SU-DHL-6 (cell line): Measurements from ENCODE around the gene ITPKC.

ENCODE experiments used
- H2AFZ ChIP-seq: fragments of 200-600 bp; sonication (generic); 2 replicates; pipeline ENCODE4 v1.6.1; 2014; ENCODE audit warnings: low read depth, mild to moderate bottlenecking, moderate library complexity, mixed read lengths, antibody characterized with exemption, low read length; ENCODE audit not compliant: severe bottlenecking
- H3F3A ChIP-seq: fragments of 200-600 bp; shearing (Covaris generic); 2 replicates; pipeline ENCODE4 v1.6.0; 2016; ENCODE audit warnings: antibody characterized with exemption, mild to moderate bottlenecking; ENCODE audit not compliant: insufficient read depth
- H3K27ac ChIP-seq: fragments of 200-600 bp; sonication (generic); 2 replicates; pipeline ENCODE4 v1.5.1; 2016; ENCODE audit warnings: low read depth, mild to moderate bottlenecking, low read length, moderate library complexity, mixed read lengths
- H3K27me3 ChIP-seq: fragments of 200-600 bp; sonication (generic), shearing (Covaris generic); 2 replicates; pipeline ENCODE4 v1.6.0; 2014; ENCODE audit warnings: mild to moderate bottlenecking, low read length
- H3K36me3 ChIP-seq: fragments of 200-600 bp; sonication (generic); 2 replicates; pipeline ENCODE4 v1.6.1; 2014; ENCODE audit warnings: mild to moderate bottlenecking, low read length, mixed read lengths
- H3K4me2 ChIP-seq: fragments of 300-600, 200-600 bp; shearing (Covaris generic), sonication (generic); 2 replicates; pipeline ENCODE4 v1.6.0; 2014; ENCODE audit warnings: low read length, low read depth, mild to moderate bottlenecking; ENCODE audit not compliant: poor library complexity, severe bottlenecking
- H3K4me3 ChIP-seq: fragments of 200-600 bp; sonication (generic); 2 replicates; pipeline ENCODE4 v1.5.1; 2014; ENCODE audit warnings: antibody characterized with exemption, low read length, mild to moderate bottlenecking, mixed read lengths; ENCODE audit not compliant: insufficient read depth, poor library complexity, severe bottlenecking
- H3K79me2 ChIP-seq: fragments of 200-600 bp; sonication (generic); 2 replicates; pipeline ENCODE4 v1.6.1; 2014; ENCODE audit warnings: mild to moderate bottlenecking, low read length, moderate library complexity; ENCODE audit not compliant: insufficient read depth
- H3K9ac ChIP-seq: fragments of 200-600 bp; sonication (generic); 2 replicates; pipeline ENCODE4 v1.7.0; 2014; ENCODE audit warnings: mild to moderate bottlenecking, low read length
- H3K9me2 ChIP-seq: fragments of 200-600 bp; sonication (generic); replicated peaks from 2 replicates; pipeline ENCODE4 v1.6.1; 2014; ENCODE audit warnings: low read length; ENCODE audit not compliant: insufficient read depth
- H3K9me3 ChIP-seq: fragments of 200-600 bp; sonication (generic); 2 replicates; pipeline ENCODE4 v1.6.1; 2014; ENCODE audit warnings: low read length, mixed read lengths; ENCODE audit not compliant: insufficient read depth
- H4K20me1 ChIP-seq: fragments of 200-600 bp; sonication (generic); 2 replicates; pipeline ENCODE4 v1.6.1; 2014; ENCODE audit warnings: low read depth, mild to moderate bottlenecking, antibody characterized with exemption, low read length, moderate library complexity, mixed read lengths
- EZH2phosphoT487 ChIP-seq: fragments of 200-600 bp; sonication (generic), shearing (Covaris generic); conservative IDR thresholded peaks from 2 replicates; pipeline ENCODE4 v1.6.1; 2018; ENCODE audit warnings: mild to moderate bottlenecking, antibody characterized with exemption, low read length, moderate library complexity, mixed read lengths
- TF ChIP-seq, protein P1 (sequence below): fragments of 200-600 bp; sonication (generic); IDR thresholded peaks from one replicate; pipeline ENCODE4 v1.5.1; 2017; ENCODE audit warnings: antibody characterized with exemption, mild to moderate bottlenecking, low read length, moderate library complexity; ENCODE audit not compliant: insufficient read depth, poor library complexity, severe bottlenecking

ITPKC gene

DNA sequence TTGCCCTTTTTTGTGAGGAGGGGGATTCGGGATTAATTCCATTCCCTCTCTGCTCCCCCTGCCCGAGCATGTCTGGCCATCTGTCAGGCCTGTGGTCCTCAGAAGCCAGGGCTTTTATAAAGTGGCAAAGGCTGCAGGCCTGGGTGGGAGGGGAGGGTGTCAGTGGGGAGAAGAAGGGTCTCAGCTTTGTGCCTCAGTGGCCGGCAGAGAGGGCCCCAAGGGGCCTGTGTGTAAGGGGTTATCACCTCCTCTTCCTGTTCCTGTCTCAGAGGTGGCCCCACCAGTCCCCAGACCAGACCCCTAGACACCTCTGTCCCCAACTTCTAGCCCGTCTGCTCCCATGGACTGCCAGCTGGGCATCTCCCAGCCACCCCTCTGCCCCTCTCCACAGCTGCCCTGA is 23.0 kb upstream of the ITPKC start:
- Histone ChIP-seq H3K36me3 (no peaks in the 10 kb centered on the region), H4K20me1 (no peaks in the 10 kb centered on the region), H3K27ac (no peak overlapping the region), H3K9me2 (no peaks in the 10 kb centered on the region), H2AFZ (no peak overlapping the region), H3K4me2 (no peak overlapping the region), H3K9me3 (no peaks in the 10 kb centered on the region), H3K4me3 (no peak overlapping the region), H3K79me2 (no peaks in the 10 kb centered on the region), H3K27me3 (no peaks in the 10 kb centered on the region), H3F3A (no peaks in the 10 kb centered on the region), H3K9ac (no peak overlapping the region)
- TF ChIP-seq EZH2phosphoT487: no peak
- TF ChIP-seq, protein P1, sequence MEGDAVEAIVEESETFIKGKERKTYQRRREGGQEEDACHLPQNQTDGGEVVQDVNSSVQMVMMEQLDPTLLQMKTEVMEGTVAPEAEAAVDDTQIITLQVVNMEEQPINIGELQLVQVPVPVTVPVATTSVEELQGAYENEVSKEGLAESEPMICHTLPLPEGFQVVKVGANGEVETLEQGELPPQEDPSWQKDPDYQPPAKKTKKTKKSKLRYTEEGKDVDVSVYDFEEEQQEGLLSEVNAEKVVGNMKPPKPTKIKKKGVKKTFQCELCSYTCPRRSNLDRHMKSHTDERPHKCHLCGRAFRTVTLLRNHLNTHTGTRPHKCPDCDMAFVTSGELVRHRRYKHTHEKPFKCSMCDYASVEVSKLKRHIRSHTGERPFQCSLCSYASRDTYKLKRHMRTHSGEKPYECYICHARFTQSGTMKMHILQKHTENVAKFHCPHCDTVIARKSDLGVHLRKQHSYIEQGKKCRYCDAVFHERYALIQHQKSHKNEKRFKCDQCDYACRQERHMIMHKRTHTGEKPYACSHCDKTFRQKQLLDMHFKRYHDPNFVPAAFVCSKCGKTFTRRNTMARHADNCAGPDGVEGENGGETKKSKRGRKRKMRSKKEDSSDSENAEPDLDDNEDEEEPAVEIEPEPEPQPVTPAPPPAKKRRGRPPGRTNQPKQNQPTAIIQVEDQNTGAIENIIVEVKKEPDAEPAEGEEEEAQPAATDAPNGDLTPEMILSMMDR: no peak

DNA sequence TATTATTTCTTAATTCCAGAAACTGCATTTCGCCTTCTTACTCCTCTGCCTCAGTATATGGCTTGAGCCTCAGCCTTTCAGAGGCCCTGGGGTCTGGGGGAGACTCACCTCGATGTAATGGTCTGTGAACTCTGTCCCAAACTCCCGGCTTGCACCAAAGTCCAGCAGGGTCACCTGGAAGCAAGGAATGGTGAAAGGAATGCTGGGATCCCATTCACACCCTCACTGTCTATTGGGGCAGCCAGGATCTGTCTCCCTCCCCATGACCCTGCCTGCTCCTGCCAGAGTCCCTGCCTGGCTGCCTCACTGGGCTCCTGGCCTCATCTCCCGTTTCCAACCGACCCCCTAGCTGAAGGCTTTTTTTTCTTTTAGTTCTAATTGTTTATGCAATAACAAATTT is 21.0 kb upstream of the ITPKC start:
- no peaks in the 10 kb centered on the region for H3K36me3 ChIP-seq
- no peaks in the 10 kb centered on the region for H3F3A ChIP-seq
- no peak overlapping the region for H3K9ac ChIP-seq
- no peaks in the 10 kb centered on the region for H3K27me3 ChIP-seq
- H3K4me3 ChIP-seq: no peak overlapping the region
- no peaks in the 10 kb centered on the region for H4K20me1 ChIP-seq
- H3K27ac ChIP-seq: no peak overlapping the region
- H3K9me3 ChIP-seq: no peaks in the 10 kb centered on the region
- no peaks in the 10 kb centered on the region for H3K9me2 ChIP-seq
- H3K79me2 ChIP-seq: no peaks in the 10 kb centered on the region
- H2AFZ ChIP-seq: no peak overlapping the region
- no peak overlapping the region for H3K4me2 ChIP-seq
- TF ChIP-seq EZH2phosphoT487: no peak
- TF ChIP-seq, protein P1: no peak

DNA sequence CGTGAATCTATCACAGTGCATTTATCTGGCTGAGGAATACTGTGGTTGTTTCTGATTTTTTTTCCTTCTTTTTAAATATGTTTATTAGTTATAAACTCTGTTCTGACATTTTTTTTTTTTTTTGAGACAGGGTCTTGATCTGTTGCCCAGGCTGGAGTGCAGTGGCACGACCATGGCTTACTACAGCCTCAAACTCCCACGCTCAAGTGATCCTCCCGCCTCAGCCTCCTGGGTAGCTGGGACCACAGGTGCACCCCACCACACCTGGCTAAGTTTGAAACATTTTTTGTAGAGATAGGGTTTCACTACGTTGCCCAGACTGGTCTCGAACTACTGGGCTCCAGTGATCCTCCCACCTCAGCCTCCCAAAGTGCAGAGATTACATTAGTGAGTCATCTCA is 19.9 kb upstream of the ITPKC start:
- no peak overlapping the region for H3K27ac ChIP-seq
- no peaks in the 10 kb centered on the region for H3K36me3 ChIP-seq
- H3K9me3 ChIP-seq: no peaks in the 10 kb centered on the region
- H3K79me2 ChIP-seq: no peaks in the 10 kb centered on the region
- H3K9me2 ChIP-seq: no peaks in the 10 kb centered on the region
- no peak overlapping the region for H3K4me3 ChIP-seq
- no peak overlapping the region for H2AFZ ChIP-seq
- no peak overlapping the region for H3K9ac ChIP-seq
- H3K4me2 ChIP-seq: no peak overlapping the region
- no peak for TF ChIP-seq EZH2phosphoT487
- TF ChIP-seq, protein P1: no peak
- no peaks in the 10 kb centered on the region for H3K27me3 ChIP-seq
- H3F3A ChIP-seq: no peaks in the 10 kb centered on the region
- H4K20me1 ChIP-seq: no peaks in the 10 kb centered on the region

DNA sequence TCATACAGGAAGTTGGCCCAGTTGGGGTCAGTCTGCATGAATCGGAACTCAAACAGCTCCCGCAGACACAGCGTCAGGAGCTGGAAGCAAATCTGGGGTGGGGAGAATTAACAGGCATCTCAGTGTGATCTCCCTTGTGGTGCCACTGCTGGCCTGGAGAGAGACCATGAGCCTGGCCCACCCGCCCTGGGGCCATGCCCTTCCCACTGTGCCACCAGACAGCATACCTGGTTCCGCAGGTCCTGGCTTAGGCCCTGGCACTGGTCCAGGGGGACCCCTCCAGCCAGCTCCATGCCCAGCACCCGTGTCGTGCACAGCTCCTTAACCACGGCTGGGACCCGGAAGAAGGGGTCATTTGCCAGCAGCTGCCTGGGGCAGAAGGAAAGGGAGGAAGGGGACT is 16.8 kb upstream of the ITPKC start:
- TF ChIP-seq, protein P1: no peak
- TF ChIP-seq EZH2phosphoT487: no peak
- H3K79me2 ChIP-seq: no peaks in the 10 kb centered on the region
- H3K9me3 ChIP-seq: no peaks in the 10 kb centered on the region
- H3K9me2 ChIP-seq: no peaks in the 10 kb centered on the region
- no peak overlapping the region for H3K9ac ChIP-seq
- no peaks in the 10 kb centered on the region for H3K36me3 ChIP-seq
- H3K27ac ChIP-seq: no peak overlapping the region
- no peak overlapping the region for H3K4me2 ChIP-seq
- H3K27me3 ChIP-seq: no peaks in the 10 kb centered on the region
- no peaks in the 10 kb centered on the region for H3F3A ChIP-seq
- H2AFZ ChIP-seq: no peak overlapping the region
- no peaks in the 10 kb centered on the region for H4K20me1 ChIP-seq
- no peak overlapping the region for H3K4me3 ChIP-seq
